ENCODE measurements around the gene TRMT10B. TPM values are rescaled to one million over a fixed set of nuclear protein-coding genes. Genes with fewer than 3 reads are reported as not detected.

Gene TRMT10B
- total and polyA plus RNA-seq, 10 of the 15 experiments (the other 5 are each of a cell fraction or from before 2014, with no cell fraction given), result 3.7 to 11.7 (median 6.8) TPM

DNA sequence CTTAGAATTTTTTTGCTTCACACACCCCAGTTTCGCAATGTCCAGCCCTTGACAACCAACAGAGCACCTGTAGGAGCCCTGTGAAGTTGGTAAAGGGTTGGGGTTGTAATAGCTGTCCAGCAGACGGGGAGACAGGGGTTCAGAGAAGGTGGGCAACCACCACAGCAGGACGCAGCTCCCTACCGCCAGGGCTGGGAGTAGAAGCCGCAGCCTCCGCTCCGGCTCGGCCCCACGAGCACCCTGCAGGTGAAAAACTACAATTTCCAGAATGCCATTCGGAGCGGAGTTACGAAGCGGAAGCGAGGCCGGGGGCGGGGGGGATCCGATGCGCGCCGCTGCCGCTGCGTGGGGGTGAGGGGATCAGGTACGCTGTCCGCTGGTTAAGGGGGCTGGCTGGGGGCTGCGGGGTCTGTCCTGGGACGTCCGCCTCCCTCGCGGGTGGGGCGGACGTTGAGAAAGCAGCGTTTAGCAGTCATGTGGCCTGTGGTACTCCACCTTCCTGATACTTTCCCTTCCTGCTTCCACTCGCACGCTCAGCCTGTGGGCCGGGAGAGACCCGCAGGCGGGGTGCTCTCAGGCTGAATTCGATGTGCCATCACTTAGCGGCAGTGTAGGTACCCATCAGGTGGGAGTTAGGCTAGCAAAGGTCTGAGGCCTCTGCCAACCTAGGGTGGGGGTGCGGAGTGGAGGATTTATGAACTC lies at the start of gene TRMT10B (continued):
- no peak for TF ChIP-seq BACH1 (IDR thresholded peaks at IDR 0.05; ENCODE audit: borderline replicate concordance)
- TF ChIP-seq BCLAF1 (IDR thresholded peaks at IDR 0.05), result no peak
- no peak for TF ChIP-seq ATF7 (IDR thresholded peaks at IDR 0.05; ENCODE audit: low read depth)
- TF ChIP-seq BMI1 (IDR thresholded peaks at IDR 0.05; ENCODE audit: borderline replicate concordance), result no peak
- no peak for TF ChIP-seq CHD2 (IDR thresholded peaks at IDR 0.05; ENCODE audit: borderline replicate concordance, low read depth, low read length)
- no peak for TF ChIP-seq JUNB (IDR thresholded peaks at IDR 0.05)
- TF ChIP-seq PKNOX1 (IDR thresholded peaks at IDR 0.05), result no peak
- no peak for TF ChIP-seq RBBP5 (conservative IDR thresholded peaks at IDR 0.05)
- TF ChIP-seq CEBPB (IDR thresholded peaks at IDR 0.05; ENCODE audit: borderline replicate concordance in 1 of 2, low read depth in 2 of 2, low read length in 2 of 2), result 0 out of 4 replicates have a peak, but pooled peaks of 1 of the 2 experiments have one; percentile 21
- TF ChIP-seq ZNF217 (IDR thresholded peaks at IDR 0.05), result no peak
- TF ChIP-seq TAF1 (IDR thresholded peaks at IDR 0.05; ENCODE audit: borderline replicate concordance, low read depth, low read length), result peak; percentile 49; the same call in 1 of the 2 replicates
- TF ChIP-seq HDAC6 (IDR thresholded peaks at IDR 0.05; ENCODE audit: unreplicated experiment), result no peak
- TF ChIP-seq NFYA (IDR thresholded peaks at IDR 0.05; ENCODE audit: borderline replicate concordance, low read depth, low read length), result no peak
- TF ChIP-seq BCL11A (IDR thresholded peaks at IDR 0.05; ENCODE audit: low read depth, low read length), result no peak
- TF ChIP-seq SUZ12 (IDR thresholded peaks at IDR 0.05; ENCODE audit: unreplicated experiment), result no peak
- no peak for TF ChIP-seq SMAD1 (IDR thresholded peaks at IDR 0.05; ENCODE audit: low read depth, partially characterized antibody)
- peak; percentile 80 for TF ChIP-seq GABPA (IDR thresholded peaks at IDR 0.05; ENCODE audit: low read depth)
- no peak for TF ChIP-seq TCF7 (IDR thresholded peaks at IDR 0.05; ENCODE audit: borderline replicate concordance)
- peak; percentile 77 for TF ChIP-seq POLR2AphosphoS5 (IDR thresholded peaks at IDR 0.05; ENCODE audit: low read length)
- peak; percentile 79 for TF ChIP-seq CREB1 (IDR thresholded peaks at IDR 0.05; ENCODE audit: low read depth)
- TF ChIP-seq E2F4 (IDR thresholded peaks at IDR 0.05; ENCODE audit: low read depth, low read length), result no peak
- TF ChIP-seq ZZZ3 (IDR thresholded peaks at IDR 0.05; ENCODE audit: control insufficient read depth, insufficient read length, low read depth), result no peak
- 0 out of 2 replicates have a peak, but pooled peaks have one; percentile 25 for TF ChIP-seq ELK1 (IDR thresholded peaks at IDR 0.05; ENCODE audit: low read depth, low read length)
- no peak for TF ChIP-seq NRF1 (conservative IDR thresholded peaks at IDR 0.05; ENCODE audit: low read depth, low read length)
- no peak for TF ChIP-seq LARP7 (IDR thresholded peaks at IDR 0.05)
- no peak for TF ChIP-seq RB1 (IDR thresholded peaks at IDR 0.05; ENCODE audit: borderline replicate concordance)
- no peak for TF ChIP-seq SRF (IDR thresholded peaks at IDR 0.05; ENCODE audit: low read depth in 2 of 2, low read length in 2 of 2)
